PC-3 (cell line): ENCODE measurements around the gene CEBPZ. TPM values are rescaled to one million over a fixed set of nuclear protein-coding genes. Genes with fewer than 3 reads are reported as not detected.
A peak's percentile ranks its signal among the peaks of the same experiment; 100 is the strongest.
"Not testable (repeated sequence)": the region's sequence is repeated elsewhere in the genome, so short reads cannot be mapped to it uniquely, and the experiment has no call there.

Experiments used
- ATAC-seq: fragments of 200-7000 bp; cut with Tn5 transposase; 2 replicates; pipeline ENCODE4 v1.9.1; 2020; ENCODE audit warnings: mild to moderate bottlenecking, moderate library complexity
- BruUV-seq: library from RNA; stranded (reverse); fragments of 400-500 nt; replicated peaks from 2 replicates; lab custom pipeline; 2021; lab: Mats Ljungman, UMichigan
- CTCF ChIA-PET: fragments of 300-600 bp; sonication (Branson Sonifier 250); formaldehyde crosslinking; loops from one replicate; lab custom pipeline; 2022; ENCODE audit warnings: antibody characterized with exemption; lab: Charles Lee
- POLR2A ChIA-PET: fragments of 300-600 bp; sonication (Branson Sonifier 250); formaldehyde crosslinking; loops from one replicate; lab custom pipeline; 2022; ENCODE audit warnings: antibody characterized with exemption; ENCODE audit not compliant: unreplicated experiment; lab: Charles Lee
- DNase-seq: peaks from one replicate; pipeline ENCODE4 v3.0.0-alpha.2; 2015
- H2AFZ ChIP-seq: fragments of 300-600 bp; sonication (generic); 2 replicates; pipeline ENCODE4 v1.6.0; 2016; ENCODE audit warnings: antibody characterized with exemption, low read length
- H3F3A ChIP-seq: fragments of 300-600 bp; sonication (generic); one replicate; pipeline ENCODE4 v1.6.0; 2017; ENCODE audit warnings: antibody characterized with exemption, low read length, control low read depth, mild to moderate bottlenecking; ENCODE audit not compliant: unreplicated experiment
- H3K27ac ChIP-seq: fragments of 300-600 bp; sonication (generic); 2 replicates; pipeline ENCODE4 v1.5.1; 2016; ENCODE audit warnings: mild to moderate bottlenecking, low read length
- H3K27me3 ChIP-seq: fragments of 300-600 bp; sonication (generic); 2 replicates; pipeline ENCODE4 v1.6.1; 2016; ENCODE audit warnings: low read length, mixed read lengths
- H3K36me3 ChIP-seq: fragments of 300-600 bp; sonication (generic); 2 replicates; pipeline ENCODE4 v1.6.1; 2016; ENCODE audit warnings: low read depth, mixed run types, low read length, mixed read lengths
- H3K4me1 ChIP-seq: fragments of 300-600 bp; sonication (generic); 2 replicates; pipeline ENCODE4 v1.5.1; 2016; ENCODE audit warnings: low read length; ENCODE audit not compliant: insufficient read depth
- H3K4me2 ChIP-seq: fragments of 300-600 bp; sonication (generic); 2 replicates; pipeline ENCODE4 v1.6.0; 2016; ENCODE audit warnings: low read length
- H3K4me3 ChIP-seq: fragments of 300-600 bp; sonication (generic); 2 replicates; pipeline ENCODE4 v1.5.1; 2016; ENCODE audit warnings: mild to moderate bottlenecking, low read length, mixed read lengths
- H3K79me2 ChIP-seq: fragments of 300-600 bp; sonication (generic); 2 replicates; pipeline ENCODE4 v1.6.1; 2017; ENCODE audit warnings: low read length, mixed read lengths
- H3K9ac ChIP-seq: fragments of 300-600 bp; sonication (generic); 2 replicates; pipeline ENCODE4 v1.6.0; 2016; ENCODE audit warnings: mild to moderate bottlenecking, low read length
- H3K9me2 ChIP-seq: fragments of 300-600 bp; sonication (generic); replicated peaks from 2 replicates; pipeline ENCODE4 v1.6.1; 2016; ENCODE audit warnings: mixed run types, low read length, mixed read lengths
- H3K9me3 ChIP-seq: fragments of 300-600 bp; sonication (generic); 2 replicates; pipeline ENCODE4 v1.6.1; 2016; ENCODE audit warnings: low read length, mixed read lengths
- H4K20me1 ChIP-seq: fragments of 300-600 bp; sonication (generic); 2 replicates; pipeline ENCODE4 v1.6.1; 2016; ENCODE audit warnings: low read length, mixed read lengths
- CTCF ChIP-seq: fragments of 300-600 bp; sonication (generic); conservative IDR thresholded peaks from 2 replicates; pipeline ENCODE4 v1.5.1; 2017; ENCODE audit warnings: antibody characterized with exemption, low read depth, mild to moderate bottlenecking, low read length
- EZH2 ChIP-seq: fragments of 300-600 bp; sonication (generic); IDR thresholded peaks from one replicate; pipeline ENCODE4 v1.6.1; 2017; ENCODE audit warnings: antibody characterized with exemption, mild to moderate bottlenecking, low read length; ENCODE audit not compliant: unreplicated experiment
- EZH2phosphoT487 ChIP-seq: fragments of 300-600 bp; sonication (generic); IDR thresholded peaks from 2 replicates; pipeline ENCODE4 v1.6.1; 2018; ENCODE audit warnings: mild to moderate bottlenecking, antibody characterized with exemption, low read length, borderline replicate concordance
- intact Hi-C: fragments of 100-400 bp; cut with micrococcal nuclease; formaldehyde crosslinking; loops from 2 replicates; pipeline ENCODE4 v1.9.0; 2023
- total RNA-seq: library from RNA; depleted of rRNA; stranded (reverse); fragments of >200 nt; gene quantifications from 2 replicates; pipeline ENCODE4 v1.2.3, GENCODE V29; 2014

The CEBPZ gene
- total RNA-seq, 1 experiment from 2014 or later: 39.8 TPM

GRCh38 chr2:37230581-37230980, 815 bp downstream of the CEBPZ start:
- intact Hi-C loops: loop anchor here (2.0 kb wide), 1 partner anchor 74 kb away; the partner anchor contains the start of gene EIF2AK2
- no peaks in the 10 kb centered on the region for H3K9me2 ChIP-seq
- H3K4me2 ChIP-seq: peak overlapping the region; percentile 91
- H3K9me3 ChIP-seq: no peaks in the 10 kb centered on the region
- peak; percentile 3; the same call in 1 of the 2 replicates for ATAC-seq
- H4K20me1 ChIP-seq: peaks cover 20% of the 10 kb centered on the region
- ChIA-PET POLR2A (no interaction called here), CTCF (no interaction called here)
- H3K4me3 ChIP-seq: peak overlapping the region; percentile 91
- DNase-seq: peak; percentile 26
- peak overlapping the region; percentile 66 for H3K27ac ChIP-seq
- H2AFZ ChIP-seq: peak overlapping the region; percentile 89; the same call in 1 of the 2 replicates
- no peaks in the 10 kb centered on the region for H3F3A ChIP-seq
- no TSS peak for BruUV-seq
- peaks cover 28% of the 10 kb centered on the region for H3K36me3 ChIP-seq
- H3K9ac ChIP-seq: peak overlapping the region; percentile 92
- peaks cover 23% of the 10 kb centered on the region for H3K4me1 ChIP-seq
- no peaks in the 10 kb centered on the region for H3K27me3 ChIP-seq
- TF ChIP-seq EZH2phosphoT487 (no peak), CTCF (no peak), EZH2 (no peak)
- peaks cover 95% of the 10 kb centered on the region for H3K79me2 ChIP-seq

GRCh38 chr2:37228788-37229187, 2.6 kb downstream of the CEBPZ start:
- Histone ChIP-seq H3K9me3 (no peaks in the 10 kb centered on the region), H3K36me3 (peaks cover 33% of the 10 kb centered on the region), H3K9ac (no peak overlapping the region), H3K79me2 (peaks cover 92% of the 10 kb centered on the region), H3K27me3 (no peaks in the 10 kb centered on the region), H3K9me2 (no peaks in the 10 kb centered on the region), H3K4me3 (no peak overlapping the region), H3K4me1 (peaks cover 23% of the 10 kb centered on the region), H3F3A (no peaks in the 10 kb centered on the region), H2AFZ (no peak overlapping the region), H3K4me2 (no peak overlapping the region; the same call in 1 of the 2 replicates), H3K27ac (no peak overlapping the region), H4K20me1 (peaks cover 28% of the 10 kb centered on the region)
- no TSS peak for BruUV-seq
- no peak for TF ChIP-seq CTCF
- no peak for TF ChIP-seq EZH2
- no peak for TF ChIP-seq EZH2phosphoT487
- ChIA-PET POLR2A (no interaction called here), CTCF (no interaction called here)
- no peak for DNase-seq
- intact Hi-C loops: no loop called here
- no peak for ATAC-seq

- no peak overlapping the region for H3K27ac ChIP-seq
- no peak overlapping the region for H3K4me2 ChIP-seq
- TF ChIP-seq EZH2 (no peak), CTCF (no peak), EZH2phosphoT487 (no peak)
- ChIA-PET CTCF (no interaction called here), POLR2A (no interaction called here)
- H2AFZ ChIP-seq: no peak overlapping the region
- H3F3A ChIP-seq: no peaks in the 10 kb centered on the region
- peaks cover 49% of the 10 kb centered on the region for H3K36me3 ChIP-seq
- peaks cover 80% of the 10 kb centered on the region for H3K79me2 ChIP-seq
- H3K27me3 ChIP-seq: no peaks in the 10 kb centered on the region
- H3K4me3 ChIP-seq: no peak overlapping the region
- BruUV-seq: no TSS peak
- DNase-seq: no peak
- H3K9me3 ChIP-seq: no peaks in the 10 kb centered on the region
- intact Hi-C loops: no loop called here
- peaks cover 35% of the 10 kb centered on the region for H4K20me1 ChIP-seq
- H3K9ac ChIP-seq: no peak overlapping the region
- ATAC-seq: no peak
- H3K9me2 ChIP-seq: no peaks in the 10 kb centered on the region
- peaks cover 13% of the 10 kb centered on the region for H3K4me1 ChIP-seq
These were observed 4.5 kb downstream of the CEBPZ start for GRCh38 chr2:37226863-37227262.

GRCh38 chr2:37225129-37225528, 6.3 kb downstream of the CEBPZ start:
- H4K20me1 ChIP-seq: peaks cover 26% of the 10 kb centered on the region
- H2AFZ ChIP-seq, H3F3A ChIP-seq, H3K27me3 ChIP-seq, CTCF ChIA-PET, H3K27ac ChIP-seq, POLR2A ChIA-PET, DNase-seq, intact Hi-C loops, H3K4me2 ChIP-seq, BruUV-seq, H3K9ac ChIP-seq, ATAC-seq, H3K9me3 ChIP-seq, H3K9me2 ChIP-seq, H3K4me3 ChIP-seq: not testable (repeated sequence)
- peaks cover 63% of the 10 kb centered on the region for H3K79me2 ChIP-seq
- peaks cover 60% of the 10 kb centered on the region for H3K36me3 ChIP-seq
- peaks cover 11% of the 10 kb centered on the region for H3K4me1 ChIP-seq
